ENCODE results near the gene DSG3. TPM values are rescaled to one million over a fixed set of nuclear protein-coding genes. Genes with fewer than 3 reads are reported as not detected.

Gene DSG3
- total RNA-seq, 2 donors from 2014 or later: not detected

DNA sequence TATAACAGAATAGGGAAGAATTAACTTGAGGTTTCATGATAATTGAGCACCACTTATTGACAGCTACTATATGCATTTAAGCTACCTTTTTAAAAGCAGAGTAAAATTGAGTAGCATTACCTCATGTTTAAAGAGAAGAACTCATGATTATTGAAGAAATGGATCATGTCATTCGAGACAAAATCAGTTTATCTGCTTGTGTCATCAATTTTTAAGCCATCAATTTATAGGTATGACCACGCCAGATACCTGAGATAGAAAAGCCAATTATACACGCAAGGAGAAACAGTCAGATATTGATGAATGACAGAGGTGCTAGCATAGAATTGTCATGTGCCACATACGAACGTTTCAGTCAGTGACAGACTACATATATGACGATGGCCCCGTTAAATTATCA, 78.8 kb downstream of the DSG3 start:
- peaks cover 87% of the 10 kb centered on the region for H3K36me3 ChIP-seq (ENCODE audit: control insufficient read depth, insufficient read depth, low read length)
- no peaks in the 10 kb centered on the region for H3K27me3 ChIP-seq (ENCODE audit: control insufficient read depth, insufficient read depth, low read length, poor library complexity, severe bottlenecking)
- H3K9me3 ChIP-seq (ENCODE audit: control insufficient read depth, low read length): no peaks in the 10 kb centered on the region
- peaks cover 71% of the 10 kb centered on the region for H3K36me3 Mint-ChIP-seq (ENCODE audit: low read depth)
- H3K4me1 Mint-ChIP-seq: no peaks in the 10 kb centered on the region
- no peak overlapping the region for H3K4me3 ChIP-seq (ENCODE audit: low read length)
- no peaks in the 10 kb centered on the region for H3K9me3 Mint-ChIP-seq
- TF ChIP-seq, protein P1, sequence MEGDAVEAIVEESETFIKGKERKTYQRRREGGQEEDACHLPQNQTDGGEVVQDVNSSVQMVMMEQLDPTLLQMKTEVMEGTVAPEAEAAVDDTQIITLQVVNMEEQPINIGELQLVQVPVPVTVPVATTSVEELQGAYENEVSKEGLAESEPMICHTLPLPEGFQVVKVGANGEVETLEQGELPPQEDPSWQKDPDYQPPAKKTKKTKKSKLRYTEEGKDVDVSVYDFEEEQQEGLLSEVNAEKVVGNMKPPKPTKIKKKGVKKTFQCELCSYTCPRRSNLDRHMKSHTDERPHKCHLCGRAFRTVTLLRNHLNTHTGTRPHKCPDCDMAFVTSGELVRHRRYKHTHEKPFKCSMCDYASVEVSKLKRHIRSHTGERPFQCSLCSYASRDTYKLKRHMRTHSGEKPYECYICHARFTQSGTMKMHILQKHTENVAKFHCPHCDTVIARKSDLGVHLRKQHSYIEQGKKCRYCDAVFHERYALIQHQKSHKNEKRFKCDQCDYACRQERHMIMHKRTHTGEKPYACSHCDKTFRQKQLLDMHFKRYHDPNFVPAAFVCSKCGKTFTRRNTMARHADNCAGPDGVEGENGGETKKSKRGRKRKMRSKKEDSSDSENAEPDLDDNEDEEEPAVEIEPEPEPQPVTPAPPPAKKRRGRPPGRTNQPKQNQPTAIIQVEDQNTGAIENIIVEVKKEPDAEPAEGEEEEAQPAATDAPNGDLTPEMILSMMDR (conservative IDR thresholded peaks at IDR 0.05): no peak
- no peaks in the 10 kb centered on the region for H3K27me3 Mint-ChIP-seq (ENCODE audit: insufficient read depth)
- H3K27ac Mint-ChIP-seq: no peak overlapping the region
- 96 to 97% methylated on average over 7 of the region's 7 CpGs for WGBS, 2 experiments (ENCODE audit: insufficient coverage in 1 of 2, insufficient read length in 1 of 2)
- no peak overlapping the region for H3K9ac ChIP-seq (ENCODE audit: extremely low read depth, low read length, poor library complexity, severe bottlenecking)
- no peak for DNase-seq
- H3K4me3 Mint-ChIP-seq: no peak overlapping the region
- H3K27ac ChIP-seq (ENCODE audit: low read depth, low read length): no peak overlapping the region
- no peaks in the 10 kb centered on the region for H3K4me1 ChIP-seq (ENCODE audit: control insufficient read depth, insufficient read depth, low read length)

Other genes with a start within 250 kb of the DSG3 start
- not detected for gene DSG1, start 129.6 kb upstream of the DSG3 start, total RNA-seq
- gene DSG4, start 71.0 kb upstream of the DSG3 start, total RNA-seq: not detected
- 100 to 1,000 TPM; 112 to 144 TPM for gene DSG2, start 50.4 kb downstream of the DSG3 start, total RNA-seq
- gene TTR, start 144.1 kb downstream of the DSG3 start, total RNA-seq: not detected
- 10 to 100 TPM; 47.7 to 48.4 TPM for gene B4GALT6, start 236.8 kb downstream of the DSG3 start, total RNA-seq

Data from endodermal cell (in vitro differentiated cells).